Activated T-cell treated with anti-CD3 and anti-CD28 coated beads for 1 hour (primary cell): ENCODE measurements around the gene PPP5C.
"Not testable (repeated sequence)": the region's sequence is repeated elsewhere in the genome, so short reads cannot be mapped to it uniquely, and the experiment has no call there.

Experiments used
- DNase-seq: peaks from one replicate; pipeline ENCODE4 v3.0.0-alpha.2; 2020; ENCODE audit warnings: low read depth

Gene PPP5C, protein sequence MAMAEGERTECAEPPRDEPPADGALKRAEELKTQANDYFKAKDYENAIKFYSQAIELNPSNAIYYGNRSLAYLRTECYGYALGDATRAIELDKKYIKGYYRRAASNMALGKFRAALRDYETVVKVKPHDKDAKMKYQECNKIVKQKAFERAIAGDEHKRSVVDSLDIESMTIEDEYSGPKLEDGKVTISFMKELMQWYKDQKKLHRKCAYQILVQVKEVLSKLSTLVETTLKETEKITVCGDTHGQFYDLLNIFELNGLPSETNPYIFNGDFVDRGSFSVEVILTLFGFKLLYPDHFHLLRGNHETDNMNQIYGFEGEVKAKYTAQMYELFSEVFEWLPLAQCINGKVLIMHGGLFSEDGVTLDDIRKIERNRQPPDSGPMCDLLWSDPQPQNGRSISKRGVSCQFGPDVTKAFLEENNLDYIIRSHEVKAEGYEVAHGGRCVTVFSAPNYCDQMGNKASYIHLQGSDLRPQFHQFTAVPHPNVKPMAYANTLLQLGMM

DNA sequence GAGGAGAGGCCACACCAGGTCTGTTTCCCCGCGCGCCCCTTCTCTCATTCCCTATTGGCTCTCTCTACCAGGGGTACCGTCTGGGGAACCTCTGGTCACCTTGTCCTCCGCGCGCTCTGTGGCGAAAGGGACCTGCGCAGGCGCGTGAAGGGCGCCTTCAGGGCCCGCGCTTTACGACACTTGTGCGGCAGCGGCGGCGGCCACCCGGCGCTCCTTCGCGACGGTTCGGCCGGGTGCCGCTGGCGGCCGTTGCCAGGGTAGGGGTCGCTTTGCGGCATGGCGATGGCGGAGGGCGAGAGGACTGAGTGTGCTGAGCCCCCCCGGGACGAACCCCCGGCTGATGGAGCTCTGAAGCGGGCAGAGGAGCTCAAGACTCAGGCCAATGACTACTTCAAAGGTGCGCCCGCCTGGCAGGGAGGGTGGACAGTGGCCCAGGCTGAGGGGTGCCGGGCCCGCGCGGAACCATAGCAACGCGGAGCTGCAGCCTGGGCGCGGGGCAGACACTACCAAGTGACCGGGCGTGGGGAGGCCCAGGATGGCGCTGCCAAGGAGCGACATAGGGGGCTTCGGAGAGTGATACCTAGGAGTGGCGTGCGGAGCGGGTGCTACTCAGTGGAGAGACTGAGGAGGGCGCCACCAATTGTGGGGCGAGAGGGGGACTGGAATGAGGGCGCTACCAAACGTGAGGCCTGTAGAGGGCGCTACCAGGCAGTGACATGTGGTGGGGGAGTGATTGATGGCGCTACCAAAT, at the start of gene PPP5C:
Gene PPP5C, plus strand, starts transcription at position 267 of the 751 bp plus-strand sequence. Its CDS starts 10 bp downstream, at position 277.
- peak; percentile 74 for DNase-seq

DNA sequence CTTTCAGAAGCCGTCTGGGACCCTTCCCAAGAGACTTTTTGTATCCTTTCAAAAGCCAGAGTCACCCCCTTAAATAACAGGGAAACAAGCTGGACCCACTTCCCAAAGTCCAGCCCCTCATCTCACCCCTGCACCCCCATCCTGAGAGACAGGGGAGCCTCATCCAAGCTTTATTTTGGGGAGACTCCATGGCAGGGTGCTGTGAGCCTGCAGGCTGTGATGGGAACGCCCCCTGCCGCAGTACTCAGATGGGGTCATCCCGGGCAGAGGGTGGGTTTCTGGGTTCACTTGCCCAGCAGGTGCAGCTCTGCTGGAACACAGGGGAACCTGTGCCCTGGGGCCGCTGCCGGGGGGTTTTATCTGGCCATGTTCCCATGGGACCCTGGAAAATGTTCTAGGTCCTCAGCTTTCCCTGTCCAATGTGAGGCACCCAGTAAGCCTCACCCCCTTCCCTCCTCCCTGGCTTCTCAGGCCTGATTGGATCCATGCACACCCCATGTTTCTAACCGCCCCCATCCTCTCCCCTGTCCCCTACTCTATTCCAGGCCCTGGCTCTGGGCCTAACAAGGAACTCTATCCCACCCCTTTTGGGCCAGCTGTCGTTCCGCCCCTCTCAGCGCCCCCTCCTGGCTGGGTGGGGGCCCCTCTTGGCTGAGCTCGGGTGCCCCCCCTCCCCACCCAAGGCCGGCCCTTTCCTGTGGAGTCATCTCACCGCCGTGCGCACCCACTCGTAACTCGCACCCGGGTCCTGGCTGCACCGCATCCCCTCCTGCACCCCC, 49.0 kb upstream of the PPP5C start:
- no peak for DNase-seq

- no peak for DNase-seq
Measured at GRCh38 chr19:46298479-46299003, 48.3 kb upstream of the PPP5C start.

- DNase-seq: no peak
Measured at GRCh38 chr19:46299004-46299509, 47.8 kb upstream of the PPP5C start.

DNA sequence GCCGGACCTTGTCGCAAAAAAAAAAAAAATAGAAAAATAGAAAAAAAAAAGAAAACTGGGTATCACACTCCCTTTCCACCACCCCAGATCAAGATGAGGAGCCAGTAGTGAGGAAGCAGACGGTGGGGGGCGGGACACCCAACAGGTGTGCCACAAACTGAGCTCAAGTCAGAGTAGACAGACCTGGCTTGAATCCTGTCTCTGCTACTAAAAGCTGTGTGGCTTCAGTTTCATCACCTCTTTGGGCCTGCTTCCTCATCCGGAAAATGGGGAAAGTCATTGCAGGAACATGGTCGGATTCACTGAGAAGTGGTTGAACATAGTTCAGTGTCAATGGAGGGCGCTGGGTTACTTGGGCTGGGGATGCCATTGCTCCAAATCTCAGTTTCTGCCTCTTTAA, 47.2 kb upstream of the PPP5C start:
- DNase-seq: no peak

GRCh38 chr19:46303322-46303690, 43.6 kb upstream of the PPP5C start:
- DNase-seq: no peak

DNA sequence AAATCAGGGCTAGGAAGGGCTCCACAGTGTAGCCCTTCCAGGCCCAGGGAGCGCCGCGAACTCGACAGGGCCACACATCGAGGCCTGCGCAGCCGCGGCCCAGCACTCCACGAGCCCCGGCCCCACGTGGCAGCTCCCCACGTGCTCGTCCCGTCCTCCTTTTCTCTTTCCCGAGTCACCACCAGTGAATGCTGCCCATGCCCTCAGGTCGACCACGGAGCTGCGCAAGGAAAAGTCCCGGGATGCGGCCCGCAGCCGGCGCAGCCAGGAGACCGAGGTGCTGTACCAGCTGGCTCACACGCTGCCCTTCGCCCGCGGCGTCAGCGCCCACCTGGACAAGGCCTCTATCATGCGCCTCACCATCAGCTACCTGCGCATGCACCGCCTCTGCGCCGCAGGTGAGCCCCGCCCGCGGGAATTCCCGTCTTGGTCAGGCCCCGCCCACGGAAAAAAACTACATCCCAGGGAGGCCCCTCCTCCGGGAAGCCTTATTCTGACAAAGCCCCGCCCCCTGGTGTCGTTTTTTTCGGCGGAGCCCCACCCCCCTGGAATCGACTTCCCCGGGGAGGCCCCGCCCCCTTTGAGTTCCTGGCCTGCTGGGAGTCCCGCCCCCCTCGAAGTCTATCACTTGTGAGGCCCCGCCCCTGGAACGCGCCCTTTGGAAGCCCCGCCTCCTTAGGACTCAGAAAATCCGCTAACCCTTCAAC, 43.0 kb upstream of the PPP5C start:
- DNase-seq: no peak

GRCh38 chr19:46306501-46306900, 40.4 kb upstream of the PPP5C start:
- no peak for DNase-seq

DNA sequence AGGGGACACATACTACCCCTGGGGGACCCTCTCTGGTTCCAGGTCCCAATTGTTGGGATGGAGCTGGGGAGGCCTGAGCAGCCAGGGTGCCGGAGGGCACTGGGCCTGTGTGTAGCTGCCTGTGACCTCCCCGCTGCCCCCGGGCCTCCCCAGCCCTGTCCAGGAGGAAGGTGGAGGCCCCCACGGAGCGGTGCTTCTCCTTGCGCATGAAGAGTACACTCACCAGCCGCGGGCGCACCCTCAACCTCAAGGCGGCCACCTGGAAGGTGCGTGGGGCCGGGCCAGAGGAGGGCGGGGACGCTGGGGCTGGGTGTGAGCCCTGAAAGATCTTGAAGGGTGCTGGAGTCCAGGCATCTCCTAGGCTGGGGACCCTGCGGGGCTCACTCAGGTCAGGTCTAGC, 38.4 kb upstream of the PPP5C start:
- DNase-seq: no peak

GRCh38 chr19:46309056-46309455, 37.8 kb upstream of the PPP5C start:
- DNase-seq: no peak

GRCh38 chr19:46311444-46311843, 35.4 kb upstream of the PPP5C start:
- no peak for DNase-seq

DNA sequence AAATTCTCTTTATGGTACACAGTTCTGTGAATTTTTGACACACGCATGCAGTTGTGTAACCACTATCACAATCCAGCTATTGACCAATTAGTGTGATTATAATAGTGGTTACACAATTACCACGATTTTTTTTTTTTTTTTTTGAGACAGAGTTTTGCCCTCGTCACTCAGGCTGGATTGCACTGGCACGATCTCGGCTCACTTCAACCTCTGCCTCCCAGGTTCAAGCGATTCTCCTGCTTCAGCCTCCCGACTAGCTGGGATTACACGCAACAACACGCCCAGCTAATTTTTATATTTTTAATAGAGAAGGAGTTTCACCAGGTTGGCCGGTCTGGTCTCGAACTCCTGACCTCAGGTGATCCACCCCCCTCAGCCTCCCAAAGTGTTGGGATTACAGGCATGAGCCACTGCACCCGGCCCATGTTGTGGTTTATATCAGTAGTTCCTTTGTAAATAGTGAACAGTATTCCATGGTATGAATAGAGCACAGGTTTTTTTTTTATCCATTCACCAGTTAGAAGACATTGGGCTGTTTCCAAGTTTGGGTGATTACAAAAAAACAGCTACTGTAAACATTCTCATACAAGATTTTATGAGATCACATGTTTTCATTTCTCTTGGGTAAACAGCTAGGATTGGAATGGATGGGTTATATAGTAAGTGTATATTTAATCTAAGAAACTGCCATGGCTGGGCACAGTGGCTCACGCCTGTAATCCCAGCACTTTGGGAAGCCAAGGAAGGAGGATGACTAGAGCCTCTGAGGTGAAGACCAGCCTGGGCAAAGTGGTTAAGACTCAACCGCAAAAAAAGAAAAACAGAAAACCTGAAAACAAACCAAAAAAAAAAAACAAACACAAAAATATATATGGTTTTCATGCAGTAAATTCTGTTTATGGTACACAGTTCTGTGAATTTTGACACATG, 33.1 kb upstream of the PPP5C start:
- DNase-seq: not testable (repeated sequence)

DNA sequence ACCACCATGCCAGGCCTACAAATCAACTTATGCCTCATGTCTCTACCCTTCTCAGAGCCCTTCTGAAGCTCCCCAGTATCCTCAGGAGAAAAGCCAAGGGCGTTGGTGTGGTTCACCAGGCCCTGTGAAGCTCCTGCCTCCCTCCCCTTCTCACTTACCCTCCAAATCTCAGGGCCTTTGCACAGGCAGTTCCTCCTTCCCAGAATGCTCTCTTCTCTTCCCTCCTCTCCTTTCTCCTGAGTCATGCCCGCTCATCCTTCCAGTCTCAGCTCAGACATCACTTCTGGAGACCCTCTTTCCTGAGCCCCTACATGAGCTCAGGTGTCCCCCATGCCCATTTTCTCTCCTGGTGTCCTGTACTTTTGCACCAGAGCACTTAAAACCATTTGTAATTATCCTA, 29.5 kb upstream of the PPP5C start:
- no peak for DNase-seq

GRCh38 chr19:46319613-46320012, 27.3 kb upstream of the PPP5C start:
- no peak for DNase-seq

DNA sequence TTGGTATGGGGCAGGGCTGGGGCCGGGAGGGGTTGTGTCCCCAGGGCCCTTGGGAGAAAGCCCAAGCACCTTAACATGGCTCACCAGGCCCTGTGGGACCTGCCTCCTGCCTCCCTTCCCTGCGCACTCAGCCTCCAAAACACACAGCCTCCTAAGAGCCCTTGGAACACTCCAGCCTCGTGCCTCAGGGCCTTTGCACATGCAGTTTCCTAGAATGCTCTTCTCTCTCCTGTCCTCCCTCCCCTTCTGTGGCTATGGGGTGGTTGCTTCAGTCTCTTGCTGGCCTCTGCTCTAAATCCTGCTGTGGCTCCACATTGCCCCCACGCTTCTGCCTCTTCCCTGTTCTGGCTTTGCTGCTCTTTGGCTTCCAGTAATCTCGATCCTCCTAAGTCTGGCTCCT, 26.3 kb upstream of the PPP5C start:
- no peak for DNase-seq

- no peak for DNase-seq
Measured at GRCh38 chr19:46321653-46322052, 25.2 kb upstream of the PPP5C start.

DNA sequence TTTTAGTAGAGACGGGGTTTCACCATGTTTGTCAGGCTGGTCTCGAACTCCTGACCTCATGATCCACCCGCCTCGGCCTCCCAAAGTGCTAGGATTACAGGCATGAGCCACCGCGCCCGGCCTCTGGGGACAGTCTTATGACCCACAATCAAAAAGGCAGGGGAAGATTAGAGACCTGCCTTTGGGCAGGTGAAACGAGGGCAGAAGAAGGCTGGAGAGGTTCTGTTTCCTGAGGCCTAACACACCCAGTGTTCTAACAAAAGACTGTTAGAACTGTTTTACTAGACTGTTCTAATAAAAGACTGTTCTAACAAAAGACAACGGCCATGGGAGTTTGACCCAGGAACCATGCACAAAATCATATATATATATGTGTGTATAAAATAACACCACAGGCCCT, 23.7 kb upstream of the PPP5C start:
- DNase-seq: not testable (repeated sequence)

DNA sequence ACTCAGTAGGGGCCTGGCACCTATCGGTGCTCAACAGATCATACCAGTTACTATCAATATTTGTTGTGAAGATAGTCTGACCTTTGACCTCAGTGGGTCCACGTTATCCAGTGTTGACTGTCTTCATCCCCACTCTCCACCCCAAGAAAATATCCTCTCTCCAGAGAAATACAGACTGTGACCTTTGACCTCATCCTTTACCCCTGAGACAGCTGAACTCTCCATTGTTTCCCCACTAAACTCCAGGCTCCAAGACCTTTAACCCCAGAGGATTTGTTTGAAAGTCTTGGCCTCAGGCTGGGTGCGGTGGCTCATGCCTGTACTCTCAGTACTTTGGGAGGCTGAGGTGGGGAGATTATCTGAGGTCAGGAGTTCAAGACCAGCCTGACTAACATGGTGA, 22.6 kb upstream of the PPP5C start:
- DNase-seq: no peak

DNA sequence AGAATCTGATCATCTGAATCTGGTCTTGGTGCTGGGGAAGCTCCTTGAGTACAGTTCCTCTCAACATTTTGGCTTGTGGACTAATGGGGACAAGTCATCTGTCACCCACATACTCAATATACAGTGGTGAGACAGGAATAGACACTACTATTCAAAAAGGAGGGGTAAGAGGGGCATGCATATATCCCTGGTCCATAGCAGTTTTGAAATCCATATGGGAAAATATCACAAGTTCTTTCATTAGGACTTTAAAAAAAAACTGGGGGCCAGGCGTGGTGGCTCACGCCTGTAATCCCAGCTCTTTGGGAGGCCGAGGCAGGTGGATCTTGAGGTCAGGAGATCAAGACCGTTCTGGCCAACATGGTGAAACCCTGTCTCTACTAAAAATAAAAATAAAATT, 20.3 kb upstream of the PPP5C start:
- no peak for DNase-seq

DNA sequence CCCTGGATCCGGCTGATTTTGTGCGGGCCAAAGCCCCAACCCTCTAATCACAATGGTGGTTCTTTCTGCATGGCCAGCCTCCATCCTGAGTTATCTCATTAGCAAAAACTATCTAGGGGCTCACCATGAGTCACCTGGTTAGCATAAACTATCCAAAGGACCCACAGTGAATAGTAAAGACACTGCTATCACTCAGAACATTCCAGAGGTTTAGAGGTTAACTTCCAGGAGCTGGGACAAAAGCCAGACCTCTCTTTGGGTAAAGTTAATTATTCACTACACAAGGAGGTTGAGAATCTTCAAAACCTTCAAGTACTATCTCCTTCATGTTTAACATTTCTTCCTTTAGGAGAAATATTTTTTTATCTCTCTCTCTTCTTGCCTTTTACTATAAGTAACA, 18.8 kb upstream of the PPP5C start:
- DNase-seq: no peak
